ENCODE measurements around the gene SUPT3H.
"Not testable (repeated sequence)": the region's sequence is repeated elsewhere in the genome, so short reads cannot be mapped to it uniquely, and the experiment has no call there.

The SUPT3H gene

DNA sequence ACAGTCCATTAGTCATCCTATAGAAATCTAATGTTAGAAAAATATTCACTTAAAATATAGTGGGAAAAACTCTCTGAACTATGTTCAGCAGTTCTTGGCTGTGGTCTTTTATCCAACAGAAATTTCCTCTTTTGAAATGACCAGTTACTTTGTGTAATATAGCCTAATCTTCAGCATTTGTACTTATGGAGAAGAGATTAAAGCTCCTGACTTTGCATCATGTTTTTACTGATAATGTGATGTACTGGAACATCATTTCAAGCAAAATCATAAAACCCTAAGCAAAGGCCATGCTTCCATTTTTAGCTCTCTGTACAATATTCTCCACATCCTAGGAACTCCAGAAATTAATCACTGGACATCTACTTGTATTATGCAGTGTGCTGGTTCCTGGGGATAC is 480.4 kb downstream of the SUPT3H start:
- peaks cover 0 to 9% (median 0%) of the 10 kb centered on the region in 4 donors for H3K4me1 ChIP-seq
- no peak for DNase-seq
- no peaks in the 10 kb centered on the region for H3K27me3 ChIP-seq
- H3K36me3 ChIP-seq = no peaks in the 10 kb centered on the region
- intact Hi-C loops (cut with DNase I; ENCODE audit: low total_unique reads) = no loop called here
- no peak overlapping the region for H3K4me3 ChIP-seq
- TF ChIP-seq CTCF (IDR thresholded peaks at IDR 0.05) = no peak
- H3K9me3 ChIP-seq = no peaks in the 10 kb centered on the region
- no peak overlapping the region for H3K27ac ChIP-seq

GRCh38 chr6:44896701-44897100 is 481.0 kb downstream of the SUPT3H start:
- Histone ChIP-seq H3K4me3 (no peak overlapping the region), H3K4me1 (peaks cover 0 to 9% (median 0%) of the 10 kb centered on the region in 4 donors), H3K9me3 (no peaks in the 10 kb centered on the region), H3K36me3 (no peaks in the 10 kb centered on the region), H3K27ac (no peak overlapping the region), H3K27me3 (no peaks in the 10 kb centered on the region)
- DNase-seq = no peak
- TF ChIP-seq CTCF (IDR thresholded peaks at IDR 0.05) = no peak
- intact Hi-C loops (cut with DNase I; ENCODE audit: low total_unique reads) = no loop called here

DNA sequence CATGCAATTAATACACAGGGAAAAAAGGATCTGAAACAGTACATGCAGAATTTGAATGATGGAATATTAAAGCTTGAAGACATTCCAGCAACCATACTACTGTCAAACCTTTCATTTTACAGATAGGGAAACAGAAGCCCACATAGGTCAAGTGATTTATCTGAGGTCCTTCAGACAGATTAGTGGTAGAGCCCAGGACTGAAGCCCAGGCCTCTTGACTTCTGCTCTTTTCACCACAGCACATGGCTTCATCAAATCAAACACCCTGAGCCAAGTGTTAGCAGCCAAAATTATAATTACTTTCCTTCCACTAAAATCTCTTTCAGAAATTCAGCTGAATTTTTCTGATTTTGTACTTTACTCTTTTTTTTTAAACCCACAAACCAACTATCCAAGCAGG is 485.2 kb downstream of the SUPT3H start:
- intact Hi-C loops (cut with DNase I; ENCODE audit: low total_unique reads) = no loop called here
- H3K36me3 ChIP-seq = no peaks in the 10 kb centered on the region
- no peak for DNase-seq
- no peak overlapping the region for H3K27ac ChIP-seq
- no peaks in the 10 kb centered on the region for H3K9me3 ChIP-seq
- no peak for TF ChIP-seq CTCF (IDR thresholded peaks at IDR 0.05)
- no peak overlapping the region for H3K4me3 ChIP-seq
- H3K4me1 ChIP-seq = no peaks in the 10 kb centered on the region
- H3K27me3 ChIP-seq = no peaks in the 10 kb centered on the region

DNA sequence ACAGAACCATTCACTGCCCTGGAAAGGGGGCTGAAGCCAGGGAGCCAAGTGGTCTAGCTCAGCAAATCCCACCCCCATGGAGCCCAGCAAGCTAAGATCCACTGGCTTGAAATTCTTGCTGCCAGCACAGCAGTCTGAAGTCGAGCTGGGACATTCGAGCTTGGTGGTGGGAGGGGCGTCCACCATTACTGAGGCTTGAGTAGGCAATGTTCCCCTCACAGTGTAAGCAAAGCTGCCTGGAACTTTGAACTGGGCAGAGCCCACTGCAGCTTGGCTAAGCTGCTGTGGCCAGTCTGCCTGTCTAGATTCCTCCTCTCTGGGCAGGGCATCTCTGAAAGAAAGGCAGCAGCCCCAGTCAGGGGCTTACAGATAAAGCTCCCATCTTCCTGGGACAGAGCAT is 498.7 kb downstream of the SUPT3H start:
- H3K4me1 ChIP-seq; H3K27me3 ChIP-seq; intact Hi-C loops (cut with DNase I; ENCODE audit: low total_unique reads); H3K27ac ChIP-seq; H3K36me3 ChIP-seq; H3K9me3 ChIP-seq; DNase-seq; H3K4me3 ChIP-seq: not testable (repeated sequence)

DNA sequence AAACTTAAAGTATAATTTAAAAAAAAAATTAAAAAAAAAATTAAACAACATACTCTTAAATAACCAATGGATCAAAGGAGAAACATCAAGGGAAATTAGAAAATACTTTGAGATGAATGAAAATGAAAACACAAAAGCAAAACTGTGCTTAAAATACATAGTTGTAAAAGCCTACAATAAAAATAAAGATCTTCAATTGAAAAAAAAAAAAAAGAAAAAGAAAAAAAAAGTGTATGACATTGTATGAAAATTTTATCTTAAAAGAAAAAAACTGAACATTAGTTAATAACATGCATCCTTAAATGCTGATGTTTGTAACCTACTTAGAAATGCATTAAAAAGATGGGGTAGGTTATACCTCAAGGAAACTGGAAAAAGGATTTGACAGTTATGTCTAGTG is 501.1 kb downstream of the SUPT3H start:
- H3K36me3 ChIP-seq; H3K27ac ChIP-seq; H3K4me1 ChIP-seq; H3K27me3 ChIP-seq; H3K4me3 ChIP-seq; DNase-seq; H3K9me3 ChIP-seq; intact Hi-C loops (cut with DNase I; ENCODE audit: low total_unique reads): not testable (repeated sequence)

- H3K4me3 ChIP-seq = no peak overlapping the region
- no peak overlapping the region for H3K27ac ChIP-seq
- H3K27me3 ChIP-seq = no peaks in the 10 kb centered on the region
- TF ChIP-seq CTCF (IDR thresholded peaks at IDR 0.05) = no peak
- no peak for DNase-seq
- intact Hi-C loops (cut with DNase I; ENCODE audit: low total_unique reads) = no loop called here
- no peaks in the 10 kb centered on the region for H3K4me1 ChIP-seq
- peaks cover 0 to 10% (median 0%) of the 10 kb centered on the region in 3 donors for H3K9me3 ChIP-seq
- no peaks in the 10 kb centered on the region for H3K36me3 ChIP-seq
Measured at GRCh38 chr6:44869321-44869897, 508.3 kb downstream of the SUPT3H start.

- Histone ChIP-seq H3K4me3 (no peak overlapping the region), H3K27me3 (no peaks in the 10 kb centered on the region), H3K36me3 (no peaks in the 10 kb centered on the region), H3K4me1 (no peaks in the 10 kb centered on the region), H3K27ac (no peak overlapping the region), H3K9me3 (peaks cover 0 to 10% (median 0%) of the 10 kb centered on the region in 3 donors)
- TF ChIP-seq CTCF (IDR thresholded peaks at IDR 0.05) = no peak
- intact Hi-C loops (cut with DNase I; ENCODE audit: low total_unique reads) = no loop called here
- DNase-seq = no peak
Measured at GRCh38 chr6:44868910-44869309, 508.8 kb downstream of the SUPT3H start.

Data from tibial artery (tissue), 4 donors.